Mesendoderm (in vitro differentiated cells): ENCODE results near the gene SRGN. TPM values are rescaled to one million over a fixed set of nuclear protein-coding genes. Genes with fewer than 3 reads are reported as not detected.

ENCODE experiments used
- DNase-seq: peaks from one replicate; pipeline ENCODE4 v3.0.0; 2013
- H2AK5ac ChIP-seq: 2 replicates; pipeline ENCODE4 v1.6.1; 2013; ENCODE audit warnings: low read length, inconsistent platforms
- H2BK120ac ChIP-seq: 2 replicates; pipeline ENCODE4 v1.6.1; 2013; ENCODE audit warnings: low read depth, mild to moderate bottlenecking, low read length, moderate library complexity, mixed read lengths
- H2BK15ac ChIP-seq: replicated peaks from 2 replicates; pipeline ENCODE4 v1.6.1; 2013; ENCODE audit warnings: low read depth, mild to moderate bottlenecking, moderate library complexity
- H2BK5ac ChIP-seq: 2 replicates; pipeline ENCODE4 v1.6.1; 2013; ENCODE audit warnings: low read length, inconsistent platforms
- H3K18ac ChIP-seq: 2 replicates; pipeline ENCODE4 v1.6.1; 2013; ENCODE audit warnings: mild to moderate bottlenecking, low read length, mixed read lengths
- H3K23ac ChIP-seq: one replicate; pipeline ENCODE4 v1.6.1; 2013; ENCODE audit warnings: low read length
- H3K27ac ChIP-seq: 2 replicates; pipeline ENCODE4 v1.5.1; 2013; ENCODE audit warnings: low read depth, mild to moderate bottlenecking, inconsistent platforms, low read length, moderate library complexity
- H3K27me3 ChIP-seq: 2 replicates; pipeline ENCODE4 v1.6.1; 2013; ENCODE audit warnings: low read length, control low read depth, mild to moderate bottlenecking, inconsistent platforms; ENCODE audit not compliant: insufficient read depth, poor library complexity
- H3K36me3 ChIP-seq: 2 replicates; pipeline ENCODE4 v1.6.1; 2013; ENCODE audit warnings: low read length, inconsistent platforms; ENCODE audit not compliant: control insufficient read depth, insufficient read depth
- H3K4ac ChIP-seq: one replicate; pipeline ENCODE4 v1.6.1; 2013; ENCODE audit warnings: low read depth, mild to moderate bottlenecking, low read length, moderate library complexity
- H3K4me1 ChIP-seq: 2 replicates; pipeline ENCODE4 v1.6.1; 2013; ENCODE audit warnings: low read depth, low read length, inconsistent platforms; ENCODE audit not compliant: control insufficient read depth
- H3K4me2 ChIP-seq: 2 replicates; pipeline ENCODE4 v1.6.1; 2013; ENCODE audit warnings: low read length
- H3K4me3 ChIP-seq: 2 replicates; pipeline ENCODE4 v1.5.1; 2013; ENCODE audit warnings: mild to moderate bottlenecking, low read length
- H3K56ac ChIP-seq: one replicate; pipeline ENCODE4 v1.6.1; 2013; ENCODE audit warnings: low read length
- H3K79me1 ChIP-seq: 2 replicates; pipeline ENCODE4 v1.6.1; 2013; ENCODE audit warnings: low read length, inconsistent platforms
- H3K79me2 ChIP-seq: 2 replicates; pipeline ENCODE4 v1.6.1; 2013; ENCODE audit warnings: mild to moderate bottlenecking, low read length; ENCODE audit not compliant: control insufficient read depth, insufficient read depth
- H3K9ac ChIP-seq: 2 replicates; pipeline ENCODE4 v1.6.1; 2013; ENCODE audit warnings: low read length, inconsistent platforms
- H4K5ac ChIP-seq: one replicate; pipeline ENCODE4 v1.6.1; 2013; ENCODE audit warnings: low read length
- H4K8ac ChIP-seq: one replicate; pipeline ENCODE4 v1.6.1; 2013; ENCODE audit warnings: low read depth, mild to moderate bottlenecking, control low read depth, low read length, moderate library complexity
- WGBS: extraction: QIAGEN DNeasy Blood & Tissue Kit; methylation state at CpG from one replicate; pipeline ENCODE4 v1.1.7; 2013; ENCODE audit warnings: low lambda C conversion rate, missing lambda C conversion rate; ENCODE audit not compliant: insufficient coverage; ENCODE audit errors: extremely low coverage; 5-methylcytosine and 5-hydroxymethylcytosine counted together
- small RNA-seq: library from polyadenylated mRNA; stranded (forward); fragments of <200 nt; extraction: miRNeasy Mini kit (QIAGEN cat#:217004); gene quantifications from one replicate; pipeline ENCODE3, GENCODE V24; 2013; ENCODE audit not compliant: insufficient read depth

Gene SRGN

DNA sequence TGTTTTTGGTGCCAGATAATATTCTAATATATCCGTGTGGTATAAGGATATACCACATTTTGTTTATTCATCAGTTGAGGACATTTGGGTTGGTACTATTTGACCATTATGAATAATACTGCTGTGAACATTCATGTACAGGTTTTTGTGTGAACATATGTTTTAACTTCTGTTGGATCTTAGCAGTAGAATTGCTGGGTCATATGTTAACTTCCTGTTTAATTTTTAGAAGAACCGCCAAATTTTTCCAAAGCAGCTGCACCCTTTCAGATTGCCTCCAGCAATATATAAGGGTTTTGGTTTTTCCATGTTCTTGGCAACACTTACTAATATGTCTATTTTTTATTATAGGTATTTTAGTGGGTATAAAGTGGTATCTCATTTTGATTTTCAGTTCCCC is 58.9 kb downstream of the SRGN start:
- Histone ChIP-seq H2AK5ac (no peak overlapping the region), H3K36me3 (no peaks in the 10 kb centered on the region), H3K4ac (no peak overlapping the region), H3K79me2 (no peaks in the 10 kb centered on the region), H3K79me1 (peaks cover 3% of the 10 kb centered on the region), H3K23ac (no peak overlapping the region), H3K4me1 (no peaks in the 10 kb centered on the region), H2BK15ac (no peak overlapping the region), H3K9ac (no peak overlapping the region), H3K27ac (no peak overlapping the region), H4K8ac (no peak overlapping the region), H3K56ac (no peak overlapping the region), H3K27me3 (no peaks in the 10 kb centered on the region), H2BK120ac (no peak overlapping the region), H2BK5ac (no peak overlapping the region), H4K5ac (no peak overlapping the region), H3K4me2 (no peak overlapping the region), H3K18ac (no peak overlapping the region), H3K4me3 (no peak overlapping the region)
- DNase-seq, result no peak
- no CpG with 5 or more reads among the region's 2 CpGs for WGBS

DNA sequence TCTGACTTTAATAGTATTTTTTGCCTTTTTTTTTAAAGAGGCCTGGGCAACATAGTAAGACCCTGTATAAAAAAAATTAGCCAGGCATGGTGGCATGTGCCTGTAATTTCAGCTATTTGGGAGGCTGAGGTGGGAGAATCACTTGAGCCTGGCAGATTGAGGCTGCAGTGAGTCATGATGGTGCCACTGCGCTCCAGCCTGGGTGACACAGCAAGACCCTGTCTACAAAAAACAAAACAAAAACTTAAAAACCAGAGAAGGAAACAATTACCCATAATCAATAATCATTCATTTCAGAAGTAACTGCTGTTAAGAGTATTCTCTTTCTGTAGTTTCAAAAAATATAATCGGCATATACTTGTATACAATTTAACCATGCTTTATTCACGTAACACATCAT is 64.1 kb downstream of the SRGN start:
- 100% methylated on average over 2 of the region's 3 CpGs for WGBS
- Histone ChIP-seq H3K79me1 (peaks cover 1% of the 10 kb centered on the region), H3K18ac (no peak overlapping the region), H3K4me3 (no peak overlapping the region), H3K9ac (no peak overlapping the region), H2BK120ac (no peak overlapping the region), H4K8ac (no peak overlapping the region), H3K27ac (no peak overlapping the region), H3K79me2 (no peaks in the 10 kb centered on the region), H2BK5ac (no peak overlapping the region), H3K23ac (no peak overlapping the region), H2AK5ac (no peak overlapping the region), H3K4ac (no peak overlapping the region), H3K36me3 (no peaks in the 10 kb centered on the region), H4K5ac (no peak overlapping the region), H2BK15ac (no peak overlapping the region), H3K27me3 (no peaks in the 10 kb centered on the region), H3K4me2 (no peak overlapping the region), H3K4me1 (no peaks in the 10 kb centered on the region), H3K56ac (no peak overlapping the region)
- DNase-seq, result peak; percentile 10

DNA sequence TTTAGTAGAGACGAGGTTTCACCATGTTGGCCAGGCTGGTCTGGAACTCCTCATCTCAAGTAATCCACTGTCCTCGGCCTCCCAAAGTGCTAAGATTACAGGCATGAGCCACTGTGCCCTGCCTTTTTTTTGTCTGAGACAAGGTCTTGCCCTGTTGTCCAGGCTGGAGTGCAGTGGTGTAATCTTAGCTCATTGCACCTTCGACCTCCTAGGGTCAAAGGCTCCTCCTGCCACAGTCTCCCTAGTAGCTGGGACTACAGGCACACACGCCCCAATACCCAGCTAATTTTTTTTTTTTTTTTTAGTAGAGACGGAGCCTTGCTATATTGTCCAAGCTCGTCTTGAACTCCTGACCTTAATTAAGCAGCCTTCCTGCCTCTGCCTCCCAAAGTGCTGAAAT is 65.3 kb downstream of the SRGN start:
- Histone ChIP-seq H3K36me3 (no peaks in the 10 kb centered on the region), H3K79me1 (peaks cover 1% of the 10 kb centered on the region), H3K9ac (no peak overlapping the region), H2BK5ac (no peak overlapping the region), H3K4me1 (no peaks in the 10 kb centered on the region), H3K23ac (no peak overlapping the region), H3K4me2 (no peak overlapping the region), H2BK120ac (no peak overlapping the region), H3K4me3 (no peak overlapping the region), H3K79me2 (no peaks in the 10 kb centered on the region), H2AK5ac (no peak overlapping the region), H3K56ac (no peak overlapping the region), H3K18ac (no peak overlapping the region), H3K27ac (no peak overlapping the region), H4K8ac (no peak overlapping the region), H2BK15ac (no peak overlapping the region), H4K5ac (no peak overlapping the region), H3K27me3 (no peaks in the 10 kb centered on the region), H3K4ac (no peak overlapping the region)
- DNase-seq, result no peak
- no CpG with 5 or more reads among the region's 6 CpGs for WGBS

Small RNA genes lying within 50 kb of the gene (small RNA-seq; reads per million reads assigned to genes)
- gene RF00017, result not detected
